ENCODE data around the gene RFC5. TPM values are rescaled to one million over a fixed set of nuclear protein-coding genes. Genes with fewer than 3 reads are reported as not detected.

Gene RFC5
- total RNA-seq, 1 experiment from 2014 or later: 50.4 TPM

DNA sequence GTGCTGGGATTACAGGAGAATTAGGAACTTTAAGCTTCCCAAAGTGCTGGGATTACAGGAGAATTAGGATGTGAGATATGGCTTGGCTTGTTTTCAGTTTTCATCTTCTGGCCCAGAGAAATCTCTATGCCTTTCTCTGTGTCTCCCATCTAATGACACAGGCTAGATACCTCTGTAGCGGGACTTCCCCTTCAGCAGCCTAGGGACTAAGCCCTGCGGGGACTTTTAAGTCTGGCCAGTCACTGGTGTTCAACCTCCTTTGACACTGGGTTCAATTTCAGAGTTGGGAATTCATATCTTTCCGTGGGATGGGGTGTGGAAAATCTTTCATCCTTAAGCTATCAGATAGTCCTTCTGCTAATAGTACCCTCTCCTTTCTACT lies 6.2 kb downstream of the RFC5 start:
- Histone ChIP-seq H3K9me3 (ENCODE audit: control insufficient read depth, low read depth, low read length) (no peaks in the 10 kb centered on the region), H4K8ac (replicated peaks; ENCODE audit: insufficient read length, low read depth, low read length) (no peak overlapping the region), H3K9ac (ENCODE audit: extremely low read depth, insufficient read length, low read length) (peak overlapping the region; percentile 39), H3K4me2 (ENCODE audit: insufficient read depth, insufficient read length, low read length) (no peak overlapping the region), H2BK20ac (ENCODE audit: low read depth, low read length, poor library complexity, severe bottlenecking) (no peak overlapping the region), H3K4me1 (ENCODE audit: insufficient read depth, low read length) (no peaks in the 10 kb centered on the region), H3K4ac (ENCODE audit: low read depth, low read length) (no peak overlapping the region), H2AK5ac (ENCODE audit: insufficient read length, low read length) (no peak overlapping the region), H4K20me1 (ENCODE audit: control insufficient read depth, insufficient read depth, insufficient read length) (no peaks in the 10 kb centered on the region), H3K14ac (ENCODE audit: insufficient read depth, low read length) (no peak overlapping the region), H2AFZ (ENCODE audit: low read length) (no peak overlapping the region), H3T11ph (ENCODE audit: low read length) (no peak overlapping the region), H3K27ac (ENCODE audit: insufficient read length, low read depth, low read length) (no peak overlapping the region), H2BK120ac (ENCODE audit: low read depth, low read length, poor library complexity, severe bottlenecking) (no peak overlapping the region), H3K79me1 (ENCODE audit: insufficient read depth, low read depth, low read length, poor library complexity, severe bottlenecking) (peaks cover 5% of the 10 kb centered on the region), H3K56ac (ENCODE audit: insufficient read length, low read depth, low read length) (no peak overlapping the region), H3K27me3 (ENCODE audit: insufficient read depth, low read length) (no peaks in the 10 kb centered on the region), H2BK12ac (ENCODE audit: insufficient read length, low read depth, low read length) (no peak overlapping the region), H3K18ac (ENCODE audit: insufficient read length, low read depth, low read length) (no peak overlapping the region), H3K23ac (ENCODE audit: insufficient read length, low read depth, low read length) (no peak overlapping the region), H3K79me2 (ENCODE audit: insufficient read depth, low read length) (no peaks in the 10 kb centered on the region), H2BK5ac (ENCODE audit: insufficient read length, low read length) (no peak overlapping the region), H4K91ac (ENCODE audit: insufficient read length, low read depth, low read length) (no peak overlapping the region), H4K5ac (ENCODE audit: insufficient read length, low read depth, low read length) (no peak overlapping the region), H2BK15ac (ENCODE audit: low read depth, low read length) (no peak overlapping the region), H3K23me2 (ENCODE audit: insufficient read length, low read depth, low read length, poor library complexity, severe bottlenecking) (no peaks in the 10 kb centered on the region)
- no peaks in the 10 kb centered on the region for H3K27me3 Mint-ChIP-seq (ENCODE audit: low read depth)
- H3K36me3 Mint-ChIP-seq (ENCODE audit: insufficient read depth in 1 of 3, low read depth in 3 of 3): peaks cover 59 to 88% (median 79%) of the 10 kb centered on the region in 3 experiments; a peak in 6 of 7 replicates
- H3K4me1 Mint-ChIP-seq: peaks cover 5 to 7% of the 10 kb centered on the region in 2 experiments
- no CpG with 5 or more reads among the region's 3 CpGs for WGBS (ENCODE audit: extremely low coverage, insufficient read length, low lambda C conversion rate)
- TF ChIP-seq, protein P1, sequence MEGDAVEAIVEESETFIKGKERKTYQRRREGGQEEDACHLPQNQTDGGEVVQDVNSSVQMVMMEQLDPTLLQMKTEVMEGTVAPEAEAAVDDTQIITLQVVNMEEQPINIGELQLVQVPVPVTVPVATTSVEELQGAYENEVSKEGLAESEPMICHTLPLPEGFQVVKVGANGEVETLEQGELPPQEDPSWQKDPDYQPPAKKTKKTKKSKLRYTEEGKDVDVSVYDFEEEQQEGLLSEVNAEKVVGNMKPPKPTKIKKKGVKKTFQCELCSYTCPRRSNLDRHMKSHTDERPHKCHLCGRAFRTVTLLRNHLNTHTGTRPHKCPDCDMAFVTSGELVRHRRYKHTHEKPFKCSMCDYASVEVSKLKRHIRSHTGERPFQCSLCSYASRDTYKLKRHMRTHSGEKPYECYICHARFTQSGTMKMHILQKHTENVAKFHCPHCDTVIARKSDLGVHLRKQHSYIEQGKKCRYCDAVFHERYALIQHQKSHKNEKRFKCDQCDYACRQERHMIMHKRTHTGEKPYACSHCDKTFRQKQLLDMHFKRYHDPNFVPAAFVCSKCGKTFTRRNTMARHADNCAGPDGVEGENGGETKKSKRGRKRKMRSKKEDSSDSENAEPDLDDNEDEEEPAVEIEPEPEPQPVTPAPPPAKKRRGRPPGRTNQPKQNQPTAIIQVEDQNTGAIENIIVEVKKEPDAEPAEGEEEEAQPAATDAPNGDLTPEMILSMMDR (conservative IDR thresholded peaks at IDR 0.05): no peak
- H3K4me3 Mint-ChIP-seq: no peak overlapping the region
- no peak overlapping the region for H3K27ac Mint-ChIP-seq
- no peaks in the 10 kb centered on the region for H3K9me3 Mint-ChIP-seq
- DNase-seq: no peak

Measured in H9 (cell line).